ENCODE data around the gene SNX24. TPM values are rescaled to one million over a fixed set of nuclear protein-coding genes. Genes with fewer than 3 reads are reported as not detected.
A peak's percentile ranks its signal among the peaks of the same experiment; 100 is the strongest.

SNX24 gene
- total and polyA plus RNA-seq, 9 of the 15 experiments (the other 6 are each of a cell fraction or from before 2014, with no cell fraction given), result 5.3 to 10.1 (median 7.9) TPM

DNA sequence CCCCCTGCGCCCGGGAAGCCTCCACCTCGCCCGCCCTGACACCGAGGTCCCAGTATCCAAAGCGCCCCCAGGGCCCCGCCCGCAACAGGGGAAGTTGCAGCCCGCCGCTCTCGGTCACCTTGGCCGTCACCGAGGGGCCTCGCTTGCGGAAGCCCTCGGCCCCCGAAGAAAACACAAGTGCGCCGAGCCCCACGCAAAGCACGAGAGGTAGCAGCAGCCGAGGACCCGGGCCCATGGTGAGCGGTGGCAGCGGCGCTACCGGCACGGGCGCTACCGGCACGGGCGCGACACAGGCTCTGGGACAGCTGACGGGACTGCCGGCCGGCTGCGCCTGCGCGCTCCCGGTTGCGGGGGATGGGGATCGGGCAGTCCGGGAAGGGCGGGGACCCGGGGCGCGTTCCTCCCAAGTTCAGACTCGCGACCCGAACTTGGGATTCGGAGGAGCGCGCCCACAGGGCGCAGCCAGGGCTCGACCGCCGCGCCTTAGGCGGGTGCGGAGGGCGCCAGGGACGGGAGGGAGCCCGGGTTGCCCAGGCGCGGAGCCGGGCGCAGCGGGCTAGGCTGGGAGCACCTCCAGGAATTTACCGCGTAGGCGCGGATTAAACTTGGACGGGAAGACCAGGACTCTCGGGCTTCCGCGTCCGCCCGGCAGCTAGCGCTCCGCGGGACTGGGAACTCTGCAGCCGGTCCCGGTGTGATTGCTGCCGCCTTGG, 191.1 kb downstream of the SNX24 start, which contains the start of gene PPIC (continued):
- TF ChIP-seq RHOXF2B (CRISPR knock-in tag; conservative IDR thresholded peaks at IDR 0.05), result no peak
- no peak for TF ChIP-seq HDAC2 (IDR thresholded peaks at IDR 0.05)
- TF ChIP-seq ZFX (CRISPR knock-in tag; IDR thresholded peaks at IDR 0.05), result peak; percentile 59
- TF ChIP-seq MAZ (CRISPR knock-in tag; conservative IDR thresholded peaks at IDR 0.05 in 1 of 2, IDR thresholded peaks at IDR 0.05 in 1 of 2), result peak; percentile 47 to 49; a peak in 3 of 4 replicates
- peak; percentile 57; the same call in 1 of the 2 replicates for TF ChIP-seq ETV5 (CRISPR knock-in tag; IDR thresholded peaks at IDR 0.05; ENCODE audit: low read depth)
- peak; percentile 6 for TF ChIP-seq CCNT2 (IDR thresholded peaks at IDR 0.05; ENCODE audit: borderline replicate concordance, extremely low read depth, insufficient read length, low read depth, low read length)
- peak; percentile 66 for TF ChIP-seq BHLHE40 (IDR thresholded peaks at IDR 0.05; ENCODE audit: low read length)
- TF ChIP-seq SAP30 (IDR thresholded peaks at IDR 0.05; ENCODE audit: borderline replicate concordance, insufficient read depth, low read depth, low read length, poor library complexity, severe bottlenecking), result peak; percentile 49
- TF ChIP-seq ERF (CRISPR knock-in tag; IDR thresholded peaks at IDR 0.05), result no peak
- TF ChIP-seq, protein P1, sequence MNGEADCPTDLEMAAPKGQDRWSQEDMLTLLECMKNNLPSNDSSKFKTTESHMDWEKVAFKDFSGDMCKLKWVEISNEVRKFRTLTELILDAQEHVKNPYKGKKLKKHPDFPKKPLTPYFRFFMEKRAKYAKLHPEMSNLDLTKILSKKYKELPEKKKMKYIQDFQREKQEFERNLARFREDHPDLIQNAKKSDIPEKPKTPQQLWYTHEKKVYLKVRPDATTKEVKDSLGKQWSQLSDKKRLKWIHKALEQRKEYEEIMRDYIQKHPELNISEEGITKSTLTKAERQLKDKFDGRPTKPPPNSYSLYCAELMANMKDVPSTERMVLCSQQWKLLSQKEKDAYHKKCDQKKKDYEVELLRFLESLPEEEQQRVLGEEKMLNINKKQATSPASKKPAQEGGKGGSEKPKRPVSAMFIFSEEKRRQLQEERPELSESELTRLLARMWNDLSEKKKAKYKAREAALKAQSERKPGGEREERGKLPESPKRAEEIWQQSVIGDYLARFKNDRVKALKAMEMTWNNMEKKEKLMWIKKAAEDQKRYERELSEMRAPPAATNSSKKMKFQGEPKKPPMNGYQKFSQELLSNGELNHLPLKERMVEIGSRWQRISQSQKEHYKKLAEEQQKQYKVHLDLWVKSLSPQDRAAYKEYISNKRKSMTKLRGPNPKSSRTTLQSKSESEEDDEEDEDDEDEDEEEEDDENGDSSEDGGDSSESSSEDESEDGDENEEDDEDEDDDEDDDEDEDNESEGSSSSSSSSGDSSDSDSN (IDR thresholded peaks at IDR 0.05; ENCODE audit: borderline replicate concordance in 1 of 2, low read depth in 2 of 2, low read length in 2 of 2), result peak; percentile 54 to 66; a peak in 1 of 4 replicates
- TF ChIP-seq KDM5B (IDR thresholded peaks at IDR 0.05; ENCODE audit: insufficient replicate concordance, low read depth, low read length), result peak; percentile 31
- TF ChIP-seq SREBF1 (IDR thresholded peaks at IDR 0.05; ENCODE audit: borderline replicate concordance, low read depth, low read length), result no peak
- TF ChIP-seq, protein P2, sequence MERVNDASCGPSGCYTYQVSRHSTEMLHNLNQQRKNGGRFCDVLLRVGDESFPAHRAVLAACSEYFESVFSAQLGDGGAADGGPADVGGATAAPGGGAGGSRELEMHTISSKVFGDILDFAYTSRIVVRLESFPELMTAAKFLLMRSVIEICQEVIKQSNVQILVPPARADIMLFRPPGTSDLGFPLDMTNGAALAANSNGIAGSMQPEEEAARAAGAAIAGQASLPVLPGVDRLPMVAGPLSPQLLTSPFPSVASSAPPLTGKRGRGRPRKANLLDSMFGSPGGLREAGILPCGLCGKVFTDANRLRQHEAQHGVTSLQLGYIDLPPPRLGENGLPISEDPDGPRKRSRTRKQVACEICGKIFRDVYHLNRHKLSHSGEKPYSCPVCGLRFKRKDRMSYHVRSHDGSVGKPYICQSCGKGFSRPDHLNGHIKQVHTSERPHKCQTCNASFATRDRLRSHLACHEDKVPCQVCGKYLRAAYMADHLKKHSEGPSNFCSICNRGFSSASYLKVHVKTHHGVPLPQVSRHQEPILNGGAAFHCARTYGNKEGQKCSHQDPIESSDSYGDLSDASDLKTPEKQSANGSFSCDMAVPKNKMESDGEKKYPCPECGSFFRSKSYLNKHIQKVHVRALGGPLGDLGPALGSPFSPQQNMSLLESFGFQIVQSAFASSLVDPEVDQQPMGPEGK (CRISPR knock-in tag; IDR thresholded peaks at IDR 0.05; ENCODE audit: borderline replicate concordance), result no peak
- TF ChIP-seq NFIC (IDR thresholded peaks at IDR 0.05), result 0 out of 2 replicates have a peak, but pooled peaks have one; percentile 8
- TF ChIP-seq FOXK1 (CRISPR knock-in tag; IDR thresholded peaks at IDR 0.05; ENCODE audit: borderline replicate concordance), result no peak
- TF ChIP-seq, protein P3, sequence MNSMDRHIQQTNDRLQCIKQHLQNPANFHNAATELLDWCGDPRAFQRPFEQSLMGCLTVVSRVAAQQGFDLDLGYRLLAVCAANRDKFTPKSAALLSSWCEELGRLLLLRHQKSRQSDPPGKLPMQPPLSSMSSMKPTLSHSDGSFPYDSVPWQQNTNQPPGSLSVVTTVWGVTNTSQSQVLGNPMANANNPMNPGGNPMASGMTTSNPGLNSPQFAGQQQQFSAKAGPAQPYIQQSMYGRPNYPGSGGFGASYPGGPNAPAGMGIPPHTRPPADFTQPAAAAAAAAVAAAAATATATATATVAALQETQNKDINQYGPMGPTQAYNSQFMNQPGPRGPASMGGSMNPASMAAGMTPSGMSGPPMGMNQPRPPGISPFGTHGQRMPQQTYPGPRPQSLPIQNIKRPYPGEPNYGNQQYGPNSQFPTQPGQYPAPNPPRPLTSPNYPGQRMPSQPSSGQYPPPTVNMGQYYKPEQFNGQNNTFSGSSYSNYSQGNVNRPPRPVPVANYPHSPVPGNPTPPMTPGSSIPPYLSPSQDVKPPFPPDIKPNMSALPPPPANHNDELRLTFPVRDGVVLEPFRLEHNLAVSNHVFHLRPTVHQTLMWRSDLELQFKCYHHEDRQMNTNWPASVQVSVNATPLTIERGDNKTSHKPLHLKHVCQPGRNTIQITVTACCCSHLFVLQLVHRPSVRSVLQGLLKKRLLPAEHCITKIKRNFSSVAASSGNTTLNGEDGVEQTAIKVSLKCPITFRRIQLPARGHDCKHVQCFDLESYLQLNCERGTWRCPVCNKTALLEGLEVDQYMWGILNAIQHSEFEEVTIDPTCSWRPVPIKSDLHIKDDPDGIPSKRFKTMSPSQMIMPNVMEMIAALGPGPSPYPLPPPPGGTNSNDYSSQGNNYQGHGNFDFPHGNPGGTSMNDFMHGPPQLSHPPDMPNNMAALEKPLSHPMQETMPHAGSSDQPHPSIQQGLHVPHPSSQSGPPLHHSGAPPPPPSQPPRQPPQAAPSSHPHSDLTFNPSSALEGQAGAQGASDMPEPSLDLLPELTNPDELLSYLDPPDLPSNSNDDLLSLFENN (IDR thresholded peaks at IDR 0.05; ENCODE audit: low read depth in 2 of 2, low read length in 2 of 2), result no peak
- TF ChIP-seq NBN (IDR thresholded peaks at IDR 0.05; ENCODE audit: low read depth), result no peak
